ENCODE measurements around the gene ZCCHC7. TPM values are rescaled to one million over a fixed set of nuclear protein-coding genes. Genes with fewer than 3 reads are reported as not detected.

ZCCHC7 gene
- total RNA-seq, 4 donors from 2014 or later = 12.1 to 19.1 (median 15.6) TPM

- intact Hi-C loops (cut with DNase I) = no loop called here
- H3K27me3 ChIP-seq = no peaks in the 10 kb centered on the region
These were observed 279.0 kb downstream of the ZCCHC7 start for GRCh38 chr9:37399336-37399735.

DNA sequence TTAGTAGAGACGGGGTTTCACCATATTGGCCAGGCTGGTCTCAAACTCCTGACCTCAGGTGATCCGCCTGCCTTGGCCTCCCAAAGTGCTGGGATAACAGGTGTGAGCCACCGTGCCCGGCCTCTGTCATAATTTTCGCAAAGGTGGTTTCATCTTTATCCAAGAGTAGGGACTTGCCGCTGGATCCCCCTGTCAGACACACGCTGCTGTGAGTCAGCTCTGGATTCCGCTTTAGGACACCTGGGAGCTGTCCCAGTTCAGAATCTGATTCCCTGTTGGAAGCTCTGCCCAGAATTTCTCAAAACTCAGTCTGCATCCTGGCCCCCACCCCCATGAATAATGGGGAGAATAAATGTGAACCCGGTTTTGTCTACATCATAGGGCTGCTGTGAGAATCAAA, 284.2 kb downstream of the ZCCHC7 start:
- H3K27ac ChIP-seq (replicated peaks in 1 of 4) = no peak overlapping the region
- no peak for DNase-seq (ENCODE audit: extremely low spot score)
- no peaks in the 10 kb centered on the region for H3K4me1 ChIP-seq
- no peaks in the 10 kb centered on the region for H3K36me3 ChIP-seq
- no peak overlapping the region for H3K4me3 ChIP-seq
- 87% methylated on average over 9 of the region's 9 CpGs for WGBS
- no peaks in the 10 kb centered on the region for H3K27me3 ChIP-seq
- TF ChIP-seq, protein P1, sequence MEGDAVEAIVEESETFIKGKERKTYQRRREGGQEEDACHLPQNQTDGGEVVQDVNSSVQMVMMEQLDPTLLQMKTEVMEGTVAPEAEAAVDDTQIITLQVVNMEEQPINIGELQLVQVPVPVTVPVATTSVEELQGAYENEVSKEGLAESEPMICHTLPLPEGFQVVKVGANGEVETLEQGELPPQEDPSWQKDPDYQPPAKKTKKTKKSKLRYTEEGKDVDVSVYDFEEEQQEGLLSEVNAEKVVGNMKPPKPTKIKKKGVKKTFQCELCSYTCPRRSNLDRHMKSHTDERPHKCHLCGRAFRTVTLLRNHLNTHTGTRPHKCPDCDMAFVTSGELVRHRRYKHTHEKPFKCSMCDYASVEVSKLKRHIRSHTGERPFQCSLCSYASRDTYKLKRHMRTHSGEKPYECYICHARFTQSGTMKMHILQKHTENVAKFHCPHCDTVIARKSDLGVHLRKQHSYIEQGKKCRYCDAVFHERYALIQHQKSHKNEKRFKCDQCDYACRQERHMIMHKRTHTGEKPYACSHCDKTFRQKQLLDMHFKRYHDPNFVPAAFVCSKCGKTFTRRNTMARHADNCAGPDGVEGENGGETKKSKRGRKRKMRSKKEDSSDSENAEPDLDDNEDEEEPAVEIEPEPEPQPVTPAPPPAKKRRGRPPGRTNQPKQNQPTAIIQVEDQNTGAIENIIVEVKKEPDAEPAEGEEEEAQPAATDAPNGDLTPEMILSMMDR (IDR thresholded peaks at IDR 0.05) = no peak
- TF ChIP-seq EP300 (IDR thresholded peaks at IDR 0.05) = no peak
- no peak for TF ChIP-seq POLR2AphosphoS5 (IDR thresholded peaks at IDR 0.05)
- no peak for TF ChIP-seq POLR2A (IDR thresholded peaks at IDR 0.05; ENCODE audit: low read depth)
- no peaks in the 10 kb centered on the region for H3K9me3 ChIP-seq
- intact Hi-C loops (cut with DNase I) = no loop called here

More at GRCh38 chr9:37399336-37399735, 279.0 kb downstream of the ZCCHC7 start:
- no peak for DNase-seq (ENCODE audit: extremely low spot score)
- Histone ChIP-seq H3K27ac (replicated peaks in 1 of 4) (no peak overlapping the region), H3K36me3 (no peaks in the 10 kb centered on the region), H3K4me1 (no peaks in the 10 kb centered on the region), H3K4me3 (no peak overlapping the region), H3K9me3 (no peaks in the 10 kb centered on the region)
- no peak for TF ChIP-seq EP300 (IDR thresholded peaks at IDR 0.05)
- WGBS = 67% methylated on average over 2 of the region's 2 CpGs

GRCh38 chr9:37405350-37405749, 285.0 kb downstream of the ZCCHC7 start:
- WGBS = 69% methylated on average over 3 of the region's 3 CpGs
- no peak for DNase-seq (ENCODE audit: extremely low spot score)
- no peaks in the 10 kb centered on the region for H3K36me3 ChIP-seq
- no peaks in the 10 kb centered on the region for H3K9me3 ChIP-seq
- H3K27ac ChIP-seq (replicated peaks in 1 of 4) = no peak overlapping the region
- no peak overlapping the region for H3K4me3 ChIP-seq
- H3K27me3 ChIP-seq = no peaks in the 10 kb centered on the region
- intact Hi-C loops (cut with DNase I) = no loop called here
- TF ChIP-seq EP300 (IDR thresholded peaks at IDR 0.05) (no peak), POLR2A (IDR thresholded peaks at IDR 0.05; ENCODE audit: low read depth) (no peak), POLR2AphosphoS5 (IDR thresholded peaks at IDR 0.05) (no peak)
- TF ChIP-seq, protein P1 (IDR thresholded peaks at IDR 0.05) = no peak
- H3K4me1 ChIP-seq = no peaks in the 10 kb centered on the region

DNA sequence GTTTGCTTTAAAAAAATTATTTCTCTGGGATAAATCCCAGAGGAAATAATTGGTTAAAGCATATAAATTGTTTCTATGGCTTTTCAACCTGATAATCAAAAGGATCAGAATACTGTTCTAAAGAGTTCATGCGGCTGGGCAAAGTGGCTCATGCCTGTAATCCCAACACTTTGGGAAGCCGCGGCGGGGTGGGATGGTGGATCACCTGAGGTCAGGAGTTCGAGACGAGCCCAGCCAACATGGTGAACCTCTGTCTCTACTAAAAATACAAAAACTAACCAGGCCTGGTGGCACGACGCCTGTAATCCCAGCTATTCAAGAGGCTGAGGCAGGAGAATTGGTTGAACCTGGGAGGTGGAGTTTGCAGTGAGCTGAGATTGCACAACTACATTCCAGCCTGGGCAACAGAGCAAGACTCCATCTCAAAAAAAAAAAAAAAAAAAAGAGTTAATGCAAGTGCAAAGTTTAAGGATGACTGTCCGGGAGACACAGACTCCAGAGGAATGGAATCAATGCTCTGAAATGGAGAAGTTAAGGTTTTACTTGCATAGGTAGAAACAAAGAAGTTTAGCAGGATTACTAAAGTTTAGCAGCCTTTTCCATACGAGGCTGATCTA, 285.5 kb downstream of the ZCCHC7 start:
- Histone ChIP-seq H3K4me1 (no peaks in the 10 kb centered on the region), H3K4me3 (no peak overlapping the region), H3K27me3 (no peaks in the 10 kb centered on the region), H3K36me3 (no peaks in the 10 kb centered on the region), H3K27ac (replicated peaks in 1 of 4) (no peak overlapping the region), H3K9me3 (no peaks in the 10 kb centered on the region)
- DNase-seq (ENCODE audit: extremely low spot score) = no peak
- intact Hi-C loops (cut with DNase I) = no loop called here
- 92% methylated on average over 10 of the region's 10 CpGs for WGBS
- no peak for TF ChIP-seq EP300 (IDR thresholded peaks at IDR 0.05)
- TF ChIP-seq, protein P1 (IDR thresholded peaks at IDR 0.05) = no peak
- no peak for TF ChIP-seq POLR2A (IDR thresholded peaks at IDR 0.05; ENCODE audit: low read depth)
- no peak for TF ChIP-seq POLR2AphosphoS5 (IDR thresholded peaks at IDR 0.05)

- DNase-seq (ENCODE audit: extremely low spot score) = no peak
- intact Hi-C loops (cut with DNase I) = no loop called here
- no peaks in the 10 kb centered on the region for H3K9me3 ChIP-seq
- no peak overlapping the region for H3K27ac ChIP-seq (replicated peaks in 1 of 4)
- 96% methylated on average over 11 of the region's 11 CpGs for WGBS
- H3K27me3 ChIP-seq = no peaks in the 10 kb centered on the region
- H3K36me3 ChIP-seq = no peaks in the 10 kb centered on the region
- TF ChIP-seq, protein P1 (IDR thresholded peaks at IDR 0.05) = no peak
- no peak for TF ChIP-seq EP300 (IDR thresholded peaks at IDR 0.05)
- no peak for TF ChIP-seq POLR2A (IDR thresholded peaks at IDR 0.05; ENCODE audit: low read depth)
- TF ChIP-seq POLR2AphosphoS5 (IDR thresholded peaks at IDR 0.05) = no peak
- no peak overlapping the region for H3K4me3 ChIP-seq
- H3K4me1 ChIP-seq = no peaks in the 10 kb centered on the region
These were observed 286.4 kb downstream of the ZCCHC7 start for GRCh38 chr9:37406603-37407401.
